Fibroblast of pulmonary artery (primary cell): ENCODE data around the gene HP1BP3.

Source experiments
- DNase-seq: peaks from one replicate; pipeline ENCODE4 v3.0.0-alpha.2; 2010; ENCODE audit warnings: low read depth
- H3K4me3 ChIP-seq: replicated peaks from 2 replicates; pipeline ENCODE4 v1.5.1; 2011; ENCODE audit warnings: low read depth, mild to moderate bottlenecking, control low read depth, low read length, moderate library complexity
- TF ChIP-seq, protein P1 (sequence below): IDR thresholded peaks from 2 replicates; pipeline ENCODE4 v1.5.1; 2011; ENCODE audit warnings: mild to moderate bottlenecking, control low read depth, low read length, inconsistent platforms; ENCODE audit errors: missing control alignments

HP1BP3 gene

DNA sequence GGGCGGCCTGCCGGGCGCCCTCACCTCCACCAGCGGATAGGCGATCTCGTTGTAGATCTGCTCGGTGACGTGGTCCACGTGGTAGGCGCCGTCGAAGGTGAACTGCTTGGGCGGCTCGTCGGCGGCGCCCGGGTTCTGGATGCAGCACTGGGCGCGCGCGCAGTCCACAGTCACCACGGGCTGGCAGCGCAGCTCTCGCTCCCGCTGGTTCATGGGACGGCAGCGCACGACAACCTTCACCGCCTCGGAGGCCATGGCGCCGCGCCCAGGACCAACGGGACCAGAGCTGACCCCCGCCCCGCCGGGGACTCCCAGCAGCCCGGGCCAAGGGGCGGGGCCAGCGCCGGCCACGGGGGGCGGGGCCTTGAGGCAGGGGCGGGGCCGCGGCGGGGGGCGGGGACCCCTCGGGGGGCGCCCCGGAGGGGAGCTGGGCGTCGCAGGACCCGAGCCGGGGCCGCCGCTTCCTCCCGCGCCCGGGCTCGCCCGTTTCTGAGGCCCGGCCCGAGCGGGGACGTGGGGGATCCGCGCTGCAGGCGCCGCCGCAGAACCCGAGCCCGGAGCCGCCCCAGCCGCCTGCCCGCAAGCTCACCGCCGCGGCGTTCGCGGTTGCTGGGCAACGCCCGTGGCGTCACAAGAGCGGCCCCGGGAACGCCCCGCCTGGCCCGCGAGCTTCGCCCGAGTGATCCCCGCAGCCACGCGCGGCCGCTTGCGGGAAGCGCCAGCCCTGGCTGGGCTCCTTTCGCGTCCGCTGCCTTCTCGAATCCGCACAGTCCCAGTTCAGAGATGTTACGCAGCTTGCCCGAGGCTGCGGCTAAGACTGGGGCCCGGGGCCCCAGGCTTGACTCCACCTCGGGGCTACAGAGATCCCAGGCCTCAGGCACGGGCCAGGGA lies 69.4 kb downstream of the HP1BP3 start, which contains the start of gene KIF17:
Gene KIF17, minus strand, starts transcription at position 556 of the 891 bp plus-strand sequence. Its CDS starts 301 bp downstream, at position 255.
- H3K4me3 ChIP-seq: peak within 1 kb of the TSS; percentile 48
- TF ChIP-seq, protein P1, sequence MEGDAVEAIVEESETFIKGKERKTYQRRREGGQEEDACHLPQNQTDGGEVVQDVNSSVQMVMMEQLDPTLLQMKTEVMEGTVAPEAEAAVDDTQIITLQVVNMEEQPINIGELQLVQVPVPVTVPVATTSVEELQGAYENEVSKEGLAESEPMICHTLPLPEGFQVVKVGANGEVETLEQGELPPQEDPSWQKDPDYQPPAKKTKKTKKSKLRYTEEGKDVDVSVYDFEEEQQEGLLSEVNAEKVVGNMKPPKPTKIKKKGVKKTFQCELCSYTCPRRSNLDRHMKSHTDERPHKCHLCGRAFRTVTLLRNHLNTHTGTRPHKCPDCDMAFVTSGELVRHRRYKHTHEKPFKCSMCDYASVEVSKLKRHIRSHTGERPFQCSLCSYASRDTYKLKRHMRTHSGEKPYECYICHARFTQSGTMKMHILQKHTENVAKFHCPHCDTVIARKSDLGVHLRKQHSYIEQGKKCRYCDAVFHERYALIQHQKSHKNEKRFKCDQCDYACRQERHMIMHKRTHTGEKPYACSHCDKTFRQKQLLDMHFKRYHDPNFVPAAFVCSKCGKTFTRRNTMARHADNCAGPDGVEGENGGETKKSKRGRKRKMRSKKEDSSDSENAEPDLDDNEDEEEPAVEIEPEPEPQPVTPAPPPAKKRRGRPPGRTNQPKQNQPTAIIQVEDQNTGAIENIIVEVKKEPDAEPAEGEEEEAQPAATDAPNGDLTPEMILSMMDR: no peak
- peak; percentile 79 for DNase-seq

DNA sequence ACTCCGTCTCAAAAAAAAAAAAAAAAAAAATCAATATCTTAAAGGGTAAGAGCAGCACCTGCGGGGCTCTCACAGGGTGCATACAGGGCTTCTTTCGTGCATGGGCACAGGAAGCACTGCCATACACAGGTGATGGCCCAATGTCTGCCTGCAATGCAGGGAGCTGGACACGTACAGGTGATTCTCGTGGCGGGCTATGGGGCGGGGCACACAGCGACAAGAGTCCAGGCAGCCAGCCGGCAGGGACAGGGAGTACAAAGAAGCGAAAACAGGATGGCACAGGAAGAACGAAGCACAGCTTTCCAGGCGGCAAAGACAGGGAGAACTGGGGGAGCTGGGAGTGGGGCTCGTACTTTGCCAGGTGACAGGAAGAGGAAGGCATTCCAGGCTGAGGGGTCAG lies 70.9 kb downstream of the HP1BP3 start:
- no peak overlapping the region for H3K4me3 ChIP-seq
- TF ChIP-seq, protein P1: no peak
- DNase-seq: no peak

DNA sequence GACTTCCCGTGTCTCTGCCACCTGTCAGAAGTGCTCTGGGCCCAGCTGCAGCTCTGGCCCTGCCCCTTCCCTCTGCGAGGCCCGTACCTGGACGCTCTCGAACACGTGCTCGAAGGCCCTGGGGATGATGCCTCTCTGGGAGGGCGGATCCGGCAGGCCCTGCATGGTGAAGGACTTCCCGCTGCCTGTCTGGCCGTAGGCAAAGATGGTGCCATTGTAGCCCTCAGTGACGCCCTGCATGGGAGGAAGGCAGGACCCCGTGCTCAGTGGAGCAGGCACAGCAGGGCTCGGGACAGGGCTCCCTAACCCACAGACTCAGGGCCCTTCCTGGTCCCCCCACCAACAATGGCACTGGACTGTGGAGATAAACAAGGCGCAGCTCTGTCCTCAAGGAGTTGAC lies 71.7 kb downstream of the HP1BP3 start:
- H3K4me3 ChIP-seq: no peak overlapping the region
- TF ChIP-seq, protein P1: no peak
- DNase-seq: no peak

DNA sequence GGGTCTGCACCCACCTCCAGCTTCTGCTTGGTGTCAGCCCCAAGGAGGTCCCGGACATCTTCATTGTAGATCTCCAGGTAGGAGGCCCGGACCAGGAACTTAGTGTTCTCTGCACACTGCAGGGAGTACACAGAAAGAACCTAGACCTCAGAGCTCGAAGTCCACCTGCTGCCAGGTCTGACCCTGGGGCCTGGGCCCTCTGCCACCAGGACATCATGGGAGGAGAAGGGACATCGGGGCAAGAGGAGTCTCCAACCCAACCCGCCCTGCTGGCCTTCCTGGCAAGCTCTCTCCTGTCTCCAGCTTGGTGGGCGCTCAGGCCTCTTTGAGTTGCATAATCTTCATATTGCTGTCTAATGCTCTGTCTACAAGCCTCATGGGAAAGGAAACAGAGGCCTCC lies 73.7 kb downstream of the HP1BP3 start:
- DNase-seq: no peak
- TF ChIP-seq, protein P1: no peak
- no peak overlapping the region for H3K4me3 ChIP-seq

DNA sequence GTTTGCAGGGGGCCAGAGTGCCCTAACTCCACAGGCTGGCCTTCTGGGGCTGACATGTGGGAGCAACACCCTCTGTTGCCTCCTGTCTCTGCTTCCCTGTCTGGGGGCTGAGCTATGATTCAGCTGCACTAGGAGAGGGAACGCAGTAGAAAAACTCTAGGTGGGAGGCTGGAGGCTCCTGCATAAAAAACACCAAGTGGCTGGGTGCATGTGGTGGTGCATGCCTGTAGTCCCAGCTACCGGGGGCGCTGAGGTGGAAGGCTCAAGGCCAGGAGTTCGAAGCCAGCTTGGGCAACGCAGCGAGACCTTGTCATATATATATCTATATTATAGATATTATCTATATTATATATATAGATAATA lies 74.9 kb downstream of the HP1BP3 start:
- no peak overlapping the region for H3K4me3 ChIP-seq
- TF ChIP-seq, protein P1: no peak
- no peak for DNase-seq

DNA sequence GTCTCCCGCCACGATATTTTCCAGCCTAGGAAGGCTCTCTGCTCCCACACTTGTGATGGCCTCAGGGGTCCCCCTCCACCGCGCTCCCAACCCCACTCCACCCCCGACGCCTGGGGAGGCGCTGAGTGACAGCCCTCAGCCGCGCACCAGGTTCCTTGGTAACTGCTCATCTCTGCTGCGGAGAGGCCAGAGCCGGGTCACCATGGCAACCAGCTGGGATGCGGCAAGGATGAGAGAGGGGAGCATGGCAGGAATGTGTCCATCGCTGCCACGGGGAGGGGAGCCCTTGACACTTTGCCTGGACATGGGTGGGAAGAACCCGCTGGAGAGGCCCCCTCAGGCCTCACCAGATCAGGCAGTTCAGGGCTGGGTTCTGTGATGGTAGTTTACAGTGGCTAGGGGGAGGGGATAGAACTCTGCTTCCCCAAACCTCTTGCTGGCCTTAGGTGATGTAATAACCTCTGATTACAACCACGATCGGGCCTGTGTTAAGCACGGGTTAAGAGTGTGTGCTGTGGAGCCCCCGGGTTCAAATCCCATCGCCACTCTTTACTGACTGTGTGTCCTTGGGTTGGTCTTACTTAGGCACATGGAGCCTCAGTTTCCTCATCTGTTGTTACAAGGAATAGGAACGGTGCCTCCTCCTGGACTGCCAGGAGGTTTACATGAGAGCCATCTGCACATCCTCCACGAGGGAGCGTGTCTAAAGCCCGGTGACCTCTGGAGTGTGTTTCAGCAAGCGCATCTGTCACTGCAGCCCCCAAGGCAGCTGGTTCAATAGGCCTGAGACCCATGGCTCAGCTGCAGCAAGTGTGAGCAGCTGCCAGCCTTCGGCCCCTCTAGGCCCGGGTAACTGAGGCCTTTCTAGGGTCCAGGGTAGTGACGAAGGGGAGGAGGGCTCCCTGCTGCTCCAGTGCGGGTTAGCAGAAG lies 75.6 kb downstream of the HP1BP3 start:
- H3K4me3 ChIP-seq: no peak overlapping the region
- DNase-seq: no peak
- TF ChIP-seq, protein P1: no peak
